ENCODE data around the gene GRHL1. TPM values are rescaled to one million over a fixed set of nuclear protein-coding genes. Genes with fewer than 3 reads are reported as not detected.
A peak's percentile ranks its signal among the peaks of the same experiment; 100 is the strongest.

The GRHL1 gene
- total and polyA plus RNA-seq, 2 experiments from 2014 or later, result 2.9 to 4.2 TPM

DNA sequence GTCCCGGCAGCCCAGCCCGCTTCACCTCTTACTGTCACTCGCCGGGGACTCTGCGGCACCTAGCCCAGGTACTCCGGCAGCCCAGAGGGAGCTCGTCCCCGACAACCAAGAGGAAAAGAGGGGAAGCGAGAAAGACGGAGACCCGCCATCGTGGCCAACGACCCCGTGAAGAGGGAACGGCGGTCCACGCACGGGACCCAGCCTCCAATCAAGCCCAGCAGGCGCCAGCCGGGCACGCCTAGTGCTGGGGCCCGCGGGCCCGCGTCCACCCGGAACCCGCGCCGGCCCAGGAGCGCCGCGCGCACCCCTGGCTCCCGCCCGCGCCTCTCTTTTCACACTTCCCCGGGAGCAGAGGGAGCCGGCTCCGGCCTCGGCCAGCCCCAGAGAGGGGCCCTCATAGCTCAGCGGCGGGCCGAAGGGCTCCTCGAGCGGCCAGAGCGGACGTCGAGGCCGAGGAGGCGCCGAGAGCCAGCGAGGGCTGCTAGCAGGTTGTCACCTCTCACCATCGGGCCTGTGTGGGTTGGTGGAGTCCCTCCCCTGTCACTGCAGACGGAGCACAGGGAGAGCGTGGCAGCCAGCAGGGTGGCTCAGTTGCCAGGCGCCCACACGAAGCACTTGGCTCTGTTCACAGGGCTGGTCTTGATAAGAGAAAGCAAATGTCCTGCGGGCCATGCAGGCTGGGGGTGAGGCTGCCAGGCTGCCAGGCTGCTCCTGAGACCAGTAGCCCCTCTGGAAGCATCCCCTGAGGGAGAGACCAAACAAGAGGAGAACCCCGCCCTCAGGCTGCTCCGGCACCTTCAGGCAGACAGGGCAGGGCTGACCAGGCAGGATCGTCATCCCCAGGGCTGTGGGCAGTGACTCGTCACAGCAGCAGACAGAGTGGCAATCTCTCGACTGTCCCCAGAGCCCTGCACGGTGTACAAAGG lies 55.0 kb downstream of the GRHL1 start:
- Histone ChIP-seq H3K9me2 (ENCODE audit: insufficient read depth) (no peaks in the 10 kb centered on the region), H3K79me2 (replicated peaks; ENCODE audit: insufficient read depth) (no peaks in the 10 kb centered on the region), H2AFZ (no peak overlapping the region), H3K27ac (ENCODE audit: low read depth) (no peak overlapping the region), H3K27me3 (ENCODE audit: insufficient read depth) (no peaks in the 10 kb centered on the region), H4K20me1 (replicated peaks; ENCODE audit: insufficient read depth) (no peaks in the 10 kb centered on the region), H3K4me3 (no peak overlapping the region), H3K36me3 (ENCODE audit: insufficient read depth) (no peaks in the 10 kb centered on the region), H3F3A (replicated peaks; ENCODE audit: low read depth) (no peaks in the 10 kb centered on the region), H3K4me2 (no peak overlapping the region), H3K4me1 (ENCODE audit: insufficient read depth) (peaks cover 1% of the 10 kb centered on the region)
- no peak overlapping the region for H3K27ac Mint-ChIP-seq
- H3K9me3 Mint-ChIP-seq, result peaks cover 6% of the 10 kb centered on the region; the same call in 1 of the 3 replicates
- ATAC-seq, result peak; percentile 45
- H3K4me3 Mint-ChIP-seq, result no peak overlapping the region
- peaks cover 6% of the 10 kb centered on the region for H3K4me1 Mint-ChIP-seq
- H3K36me3 Mint-ChIP-seq (ENCODE audit: low read depth), result no peaks in the 10 kb centered on the region
- no peak for DNase-seq (ENCODE audit: low spot score)
- peaks cover 12% of the 10 kb centered on the region for H3K27me3 Mint-ChIP-seq (ENCODE audit: insufficient read depth, low read depth, poor library complexity)
- TF ChIP-seq CTCF (conservative IDR thresholded peaks at IDR 0.05; ENCODE audit: low read depth in 2 of 2), result no peak
- TF ChIP-seq CREB1 (CRISPR knock-in tag; IDR thresholded peaks at IDR 0.05; ENCODE audit: low read depth), result no peak
- TF ChIP-seq ZNF114 (CRISPR knock-in tag; IDR thresholded peaks at IDR 0.05), result no peak

DNA sequence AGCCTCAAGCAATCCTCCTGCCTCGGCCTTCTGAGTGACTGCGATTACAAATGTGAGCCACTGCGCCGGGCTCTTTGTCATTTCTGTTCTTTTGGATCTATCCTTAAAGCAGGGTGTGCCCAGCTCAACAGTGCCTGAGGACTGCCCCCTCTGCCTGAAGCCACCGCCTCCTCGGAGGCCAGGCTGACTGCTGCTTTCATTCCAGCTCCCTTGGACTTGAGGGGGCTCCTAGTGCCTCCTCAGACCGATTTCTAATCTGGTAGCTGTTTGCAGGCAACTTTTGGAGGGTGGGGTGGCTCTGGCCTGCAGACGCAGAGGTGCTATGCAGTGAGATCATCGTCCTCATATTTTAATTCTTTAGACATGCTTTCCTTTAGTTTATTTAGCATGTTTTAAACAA lies 55.9 kb downstream of the GRHL1 start:
- H3K27ac ChIP-seq (ENCODE audit: low read depth), result no peak overlapping the region
- no peak overlapping the region for H3K4me2 ChIP-seq
- H3K9me3 Mint-ChIP-seq, result peaks cover 6% of the 10 kb centered on the region; the same call in 1 of the 3 replicates
- H3K27ac Mint-ChIP-seq, result no peak overlapping the region
- TF ChIP-seq ETS1 (IDR thresholded peaks at IDR 0.05) (no peak), EZH2phosphoT487 (IDR thresholded peaks at IDR 0.05; ENCODE audit: unreplicated experiment) (no peak), ZNF462 (CRISPR knock-in tag; IDR thresholded peaks at IDR 0.05) (no peak), POLR2AphosphoS5 (IDR thresholded peaks at IDR 0.05; ENCODE audit: low read depth) (no peak), CTCF (conservative IDR thresholded peaks at IDR 0.05; ENCODE audit: low read depth in 2 of 2) (no peak), ZNF114 (CRISPR knock-in tag; IDR thresholded peaks at IDR 0.05) (no peak), EZH2 (IDR thresholded peaks at IDR 0.05; ENCODE audit: low read depth, unreplicated experiment) (no peak)
- no peak for ATAC-seq
- no peaks in the 10 kb centered on the region for H3K79me2 ChIP-seq (replicated peaks; ENCODE audit: insufficient read depth)
- H3K36me3 Mint-ChIP-seq (ENCODE audit: low read depth), result no peaks in the 10 kb centered on the region
- no peak for DNase-seq (ENCODE audit: low spot score)
- H3K4me3 Mint-ChIP-seq, result no peak overlapping the region
- H3K27me3 Mint-ChIP-seq (ENCODE audit: insufficient read depth, low read depth, poor library complexity), result peaks cover 12% of the 10 kb centered on the region
- no peaks in the 10 kb centered on the region for H3K9me2 ChIP-seq (ENCODE audit: insufficient read depth)
- H3K27me3 ChIP-seq (ENCODE audit: insufficient read depth), result no peaks in the 10 kb centered on the region
- no peaks in the 10 kb centered on the region for H3K36me3 ChIP-seq (ENCODE audit: insufficient read depth)
- H3K4me3 ChIP-seq, result no peak overlapping the region
- peaks cover 3% of the 10 kb centered on the region; the same call in 1 of the 3 replicates for H3K4me1 Mint-ChIP-seq
- H4K20me1 ChIP-seq (replicated peaks; ENCODE audit: insufficient read depth), result no peaks in the 10 kb centered on the region
- H3F3A ChIP-seq (replicated peaks; ENCODE audit: low read depth), result no peaks in the 10 kb centered on the region
- no peak overlapping the region for H2AFZ ChIP-seq
- H3K4me1 ChIP-seq (ENCODE audit: insufficient read depth), result no peaks in the 10 kb centered on the region
